HG03457 (cell line): ENCODE measurements around the gene DCAF12L1.

Experiments used
- ATAC-seq: cut with Tn5 transposase; IDR thresholded peaks from one replicate; pipeline ENCODE4 v1.9.1; 2021; ENCODE audit warnings: moderate number of reproducible peaks; ENCODE audit not compliant: unreplicated experiment

DCAF12L1 gene

GRCh38 chrX:126552313-126553022 lies at the start of gene DCAF12L1:
TSS of gene DCAF12L1 (minus strand) at chrX:126552814. CDS start at chrX:126552608, 206 bp downstream.
- no peak for ATAC-seq

- ATAC-seq, result no peak
Observed at GRCh38 chrX:126580877-126581276, 28.3 kb upstream of the DCAF12L1 start.

GRCh38 chrX:126575911-126576310 lies 23.3 kb upstream of the DCAF12L1 start:
- ATAC-seq, result no peak

- no peak for ATAC-seq
Observed at GRCh38 chrX:126557151-126557550, 4.5 kb upstream of the DCAF12L1 start.

- ATAC-seq, result no peak
Observed at GRCh38 chrX:126551725-126552312, 795 bp downstream of the DCAF12L1 start.

GRCh38 chrX:126551306-126551705 lies 1.3 kb downstream of the DCAF12L1 start:
- ATAC-seq, result no peak

GRCh38 chrX:126550816-126551215 lies 1.8 kb downstream of the DCAF12L1 start:
- ATAC-seq, result no peak

GRCh38 chrX:126509923-126510322 lies 42.7 kb downstream of the DCAF12L1 start:
- ATAC-seq, result no peak
